Neural progenitor cell (in vitro differentiated cells): ENCODE results near the gene HEXIM2. TPM values are rescaled to one million over a fixed set of nuclear protein-coding genes. Genes with fewer than 3 reads are reported as not detected.
A peak's percentile ranks its signal among the peaks of the same experiment; 100 is the strongest.

Source experiments
- DNase-seq: peaks from one replicate; pipeline ENCODE4 v3.0.0-alpha.2; 2016; ENCODE audit warnings: low spot score
- H2AFZ ChIP-seq: fragments of 200-600 bp; sonication (generic); replicated peaks from 2 replicates; pipeline ENCODE4 v1.6.1; 2016; ENCODE audit warnings: antibody characterized with exemption
- H3F3A ChIP-seq: fragments of 200-600 bp; sonication (generic); 2 replicates; pipeline ENCODE4 v1.6.1; 2016; ENCODE audit warnings: antibody characterized with exemption, low read depth
- H3K27ac ChIP-seq: fragments of 200-600 bp; sonication (generic); 2 replicates; pipeline ENCODE4 v1.5.1; 2016; ENCODE audit warnings: mild to moderate bottlenecking
- H3K27me3 ChIP-seq: fragments of 200-600 bp; sonication (generic); 2 replicates; pipeline ENCODE4 v1.6.1; 2016; ENCODE audit warnings: mild to moderate bottlenecking, moderate library complexity
- H3K36me3 ChIP-seq: fragments of 200-600 bp; sonication (generic); 2 replicates; pipeline ENCODE4 v1.5.1; 2016
- H3K4me1 ChIP-seq: fragments of 200-600 bp; sonication (generic); 2 replicates; pipeline ENCODE4 v1.6.1; 2016; ENCODE audit warnings: mixed run types
- H3K4me2 ChIP-seq: fragments of 200-600 bp; sonication (generic); 2 replicates; pipeline ENCODE4 v1.6.1; 2016
- H3K4me3 ChIP-seq: fragments of 200-600 bp; sonication (generic); 2 replicates; pipeline ENCODE4 v1.5.1; 2016
- H3K79me2 ChIP-seq: fragments of 200-600 bp; sonication (generic); 2 replicates; pipeline ENCODE4 v1.6.1; 2016; ENCODE audit warnings: low read depth
- H3K9ac ChIP-seq: fragments of 200-600 bp; sonication (generic); 2 replicates; pipeline ENCODE4 v1.6.1; 2016
- H3K9me3 ChIP-seq: fragments of 200-600 bp; sonication (generic); 2 replicates; pipeline ENCODE4 v1.5.1; 2016; ENCODE audit warnings: low read depth
- H4K20me1 ChIP-seq: fragments of 200-600 bp; sonication (generic); 2 replicates; pipeline ENCODE4 v1.6.1; 2016; ENCODE audit warnings: low read depth
- H3K27ac Mint-ChIP-seq: 3 replicates; pipeline ENCODE4 v1.8.0; 2021; ENCODE audit warnings: mixed read lengths
- H3K27me3 Mint-ChIP-seq: 2 replicates; pipeline ENCODE4 v1.8.0; 2022; ENCODE audit warnings: low read depth, mild to moderate bottlenecking, inconsistent platforms, moderate library complexity, mixed read lengths; ENCODE audit not compliant: insufficient read depth
- H3K36me3 Mint-ChIP-seq: 3 replicates; pipeline ENCODE4 v1.8.0; 2021; ENCODE audit warnings: mixed read lengths
- H3K4me1 Mint-ChIP-seq: 3 replicates; pipeline ENCODE4 v1.8.0; 2021; ENCODE audit warnings: mixed read lengths
- H3K4me3 Mint-ChIP-seq: 3 replicates; pipeline ENCODE4 v1.8.0; 2021; ENCODE audit warnings: mild to moderate bottlenecking, moderate library complexity, mixed read lengths
- H3K9me3 Mint-ChIP-seq: 3 replicates; pipeline ENCODE4 v1.8.0; 2020; ENCODE audit warnings: mixed read lengths
- EZH2 ChIP-seq: fragments of 200-600 bp; sonication (generic); IDR thresholded peaks from 2 replicates; pipeline ENCODE4 v1.6.1; 2017; ENCODE audit warnings: antibody characterized with exemption, mild to moderate bottlenecking, moderate library complexity
- EZH2phosphoT487 ChIP-seq: fragments of 200-600 bp; sonication (generic); IDR thresholded peaks from 2 replicates; pipeline ENCODE4 v1.6.1; 2017; ENCODE audit warnings: antibody characterized with exemption
- total RNA-seq: library from RNA; depleted of rRNA; stranded (reverse); fragments of >200 nt; gene quantifications from 2 replicates; pipeline ENCODE4 v1.2.3, GENCODE V29; 2015; ENCODE audit warnings: low replicate concordance
- TF ChIP-seq, protein P1 (sequence below): fragments of 200-600 bp; sonication (generic); IDR thresholded peaks from 2 replicates; pipeline ENCODE4 v1.5.1; 2017; ENCODE audit warnings: antibody characterized with exemption, mild to moderate bottlenecking

HEXIM2 gene
- total RNA-seq, 1 donor from 2014 or later: 4.6 TPM

GRCh38 chr17:45114117-45114932, 47.4 kb upstream of the HEXIM2 start:
- Histone ChIP-seq H2AFZ (no peak overlapping the region), H3K9ac (no peak overlapping the region), H3K27ac (no peak overlapping the region), H3K4me2 (no peak overlapping the region), H4K20me1 (peaks cover 6% of the 10 kb centered on the region), H3K27me3 (no peaks in the 10 kb centered on the region), H3K36me3 (no peaks in the 10 kb centered on the region), H3K4me3 (no peak overlapping the region), H3F3A (peaks cover 8% of the 10 kb centered on the region), H3K79me2 (no peaks in the 10 kb centered on the region), H3K9me3 (no peaks in the 10 kb centered on the region), H3K4me1 (no peaks in the 10 kb centered on the region)
- no peak for DNase-seq
- H3K9me3 Mint-ChIP-seq: no peaks in the 10 kb centered on the region
- H3K4me3 Mint-ChIP-seq: no peak overlapping the region
- H3K27ac Mint-ChIP-seq: no peak overlapping the region
- peaks cover 32% of the 10 kb centered on the region for H3K4me1 Mint-ChIP-seq
- H3K36me3 Mint-ChIP-seq: no peaks in the 10 kb centered on the region
- TF ChIP-seq, protein P1, sequence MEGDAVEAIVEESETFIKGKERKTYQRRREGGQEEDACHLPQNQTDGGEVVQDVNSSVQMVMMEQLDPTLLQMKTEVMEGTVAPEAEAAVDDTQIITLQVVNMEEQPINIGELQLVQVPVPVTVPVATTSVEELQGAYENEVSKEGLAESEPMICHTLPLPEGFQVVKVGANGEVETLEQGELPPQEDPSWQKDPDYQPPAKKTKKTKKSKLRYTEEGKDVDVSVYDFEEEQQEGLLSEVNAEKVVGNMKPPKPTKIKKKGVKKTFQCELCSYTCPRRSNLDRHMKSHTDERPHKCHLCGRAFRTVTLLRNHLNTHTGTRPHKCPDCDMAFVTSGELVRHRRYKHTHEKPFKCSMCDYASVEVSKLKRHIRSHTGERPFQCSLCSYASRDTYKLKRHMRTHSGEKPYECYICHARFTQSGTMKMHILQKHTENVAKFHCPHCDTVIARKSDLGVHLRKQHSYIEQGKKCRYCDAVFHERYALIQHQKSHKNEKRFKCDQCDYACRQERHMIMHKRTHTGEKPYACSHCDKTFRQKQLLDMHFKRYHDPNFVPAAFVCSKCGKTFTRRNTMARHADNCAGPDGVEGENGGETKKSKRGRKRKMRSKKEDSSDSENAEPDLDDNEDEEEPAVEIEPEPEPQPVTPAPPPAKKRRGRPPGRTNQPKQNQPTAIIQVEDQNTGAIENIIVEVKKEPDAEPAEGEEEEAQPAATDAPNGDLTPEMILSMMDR: no peak
- no peak for TF ChIP-seq EZH2phosphoT487
- no peak for TF ChIP-seq EZH2
- H3K27me3 Mint-ChIP-seq: peaks cover 2% of the 10 kb centered on the region

DNA sequence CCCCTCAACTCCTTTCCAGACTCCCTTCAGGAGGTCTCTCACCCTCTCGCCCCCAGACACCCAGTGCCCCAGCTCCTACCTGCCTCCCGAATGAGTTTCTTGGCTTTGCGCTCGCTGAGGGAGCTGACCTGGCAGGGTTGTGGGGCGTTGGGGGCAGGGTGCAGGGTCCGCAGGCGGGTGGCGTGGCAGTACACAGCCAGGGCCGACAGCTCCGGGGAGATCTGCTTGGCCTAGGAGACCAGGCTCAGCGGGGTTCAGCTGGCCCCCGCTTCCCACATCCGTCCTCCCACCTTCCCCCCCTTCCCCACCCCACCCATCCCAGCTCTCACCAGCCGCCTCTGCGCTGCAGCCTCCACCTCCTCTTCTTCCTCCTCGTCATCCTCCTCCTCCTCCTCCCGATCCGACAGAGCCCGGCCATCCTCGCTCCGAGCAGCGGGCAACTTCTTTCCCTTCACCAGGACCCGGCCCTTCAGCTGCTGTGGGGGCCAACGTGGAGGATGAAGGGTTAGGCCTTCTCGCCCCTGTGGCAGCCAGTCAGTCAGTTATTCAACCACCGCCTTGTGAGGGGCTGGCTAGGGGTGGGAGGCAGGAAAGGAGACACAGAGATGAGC, 46.6 kb upstream of the HEXIM2 start:
- no peak overlapping the region for H3K4me3 ChIP-seq
- peaks cover 2% of the 10 kb centered on the region for H3K27me3 Mint-ChIP-seq
- DNase-seq: no peak
- H3K9me3 ChIP-seq: no peaks in the 10 kb centered on the region
- no peak overlapping the region for H3K4me2 ChIP-seq
- peaks cover 32% of the 10 kb centered on the region for H3K4me1 Mint-ChIP-seq
- H3K9ac ChIP-seq: no peak overlapping the region
- no peaks in the 10 kb centered on the region for H3K9me3 Mint-ChIP-seq
- TF ChIP-seq EZH2: no peak
- TF ChIP-seq EZH2phosphoT487: no peak
- TF ChIP-seq, protein P1: no peak
- H3K79me2 ChIP-seq: no peaks in the 10 kb centered on the region
- H3K27ac Mint-ChIP-seq: no peak overlapping the region
- H3F3A ChIP-seq: peaks cover 8% of the 10 kb centered on the region
- no peak overlapping the region for H3K27ac ChIP-seq
- H2AFZ ChIP-seq: no peak overlapping the region
- H3K36me3 ChIP-seq: no peaks in the 10 kb centered on the region
- H3K27me3 ChIP-seq: no peaks in the 10 kb centered on the region
- no peak overlapping the region for H3K4me3 Mint-ChIP-seq
- no peaks in the 10 kb centered on the region for H3K36me3 Mint-ChIP-seq
- no peaks in the 10 kb centered on the region for H3K4me1 ChIP-seq
- peaks cover 6% of the 10 kb centered on the region for H4K20me1 ChIP-seq

DNA sequence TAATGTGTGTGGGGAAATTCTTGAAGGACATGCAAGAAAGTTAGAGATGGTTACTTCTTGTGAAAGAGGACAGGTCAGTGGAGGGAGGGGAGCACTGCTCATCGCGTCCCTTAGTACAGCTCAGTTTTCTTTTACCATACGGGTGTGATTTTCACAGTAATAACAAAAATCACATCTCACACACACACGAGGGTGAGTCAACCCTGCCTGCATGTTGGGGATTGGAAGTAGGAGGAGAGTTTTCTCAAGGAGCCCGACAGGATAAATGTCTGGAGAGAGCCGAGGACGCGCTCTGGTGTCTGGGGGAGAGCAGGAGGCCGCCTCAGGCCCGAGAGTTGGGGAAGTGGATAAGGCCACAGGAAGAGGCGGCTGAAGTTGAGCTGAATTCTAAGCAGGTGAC, 45.8 kb upstream of the HEXIM2 start:
- Mint-ChIP-seq H3K27me3 (peaks cover 2% of the 10 kb centered on the region), H3K4me3 (peak overlapping the region; percentile 30), H3K27ac (peak overlapping the region; percentile 4), H3K4me1 (peaks cover 32% of the 10 kb centered on the region), H3K9me3 (no peaks in the 10 kb centered on the region), H3K36me3 (no peaks in the 10 kb centered on the region)
- Histone ChIP-seq H4K20me1 (peaks cover under 1% of the 10 kb centered on the region), H3K79me2 (no peaks in the 10 kb centered on the region), H3K4me2 (no peak overlapping the region), H3F3A (peaks cover 3% of the 10 kb centered on the region), H2AFZ (no peak overlapping the region), H3K36me3 (no peaks in the 10 kb centered on the region), H3K9me3 (no peaks in the 10 kb centered on the region), H3K27ac (no peak overlapping the region), H3K9ac (no peak overlapping the region), H3K4me3 (no peak overlapping the region), H3K27me3 (no peaks in the 10 kb centered on the region), H3K4me1 (no peaks in the 10 kb centered on the region)
- no peak for TF ChIP-seq EZH2phosphoT487
- TF ChIP-seq EZH2: no peak
- TF ChIP-seq, protein P1: no peak
- DNase-seq: no peak
